ENCODE results near the gene CBX1. TPM values are rescaled to one million over a fixed set of nuclear protein-coding genes. Genes with fewer than 3 reads are reported as not detected.

Gene CBX1
- total and polyA plus RNA-seq, 4 donors: 3.4 to 11.6 (median 9.6) TPM

DNA sequence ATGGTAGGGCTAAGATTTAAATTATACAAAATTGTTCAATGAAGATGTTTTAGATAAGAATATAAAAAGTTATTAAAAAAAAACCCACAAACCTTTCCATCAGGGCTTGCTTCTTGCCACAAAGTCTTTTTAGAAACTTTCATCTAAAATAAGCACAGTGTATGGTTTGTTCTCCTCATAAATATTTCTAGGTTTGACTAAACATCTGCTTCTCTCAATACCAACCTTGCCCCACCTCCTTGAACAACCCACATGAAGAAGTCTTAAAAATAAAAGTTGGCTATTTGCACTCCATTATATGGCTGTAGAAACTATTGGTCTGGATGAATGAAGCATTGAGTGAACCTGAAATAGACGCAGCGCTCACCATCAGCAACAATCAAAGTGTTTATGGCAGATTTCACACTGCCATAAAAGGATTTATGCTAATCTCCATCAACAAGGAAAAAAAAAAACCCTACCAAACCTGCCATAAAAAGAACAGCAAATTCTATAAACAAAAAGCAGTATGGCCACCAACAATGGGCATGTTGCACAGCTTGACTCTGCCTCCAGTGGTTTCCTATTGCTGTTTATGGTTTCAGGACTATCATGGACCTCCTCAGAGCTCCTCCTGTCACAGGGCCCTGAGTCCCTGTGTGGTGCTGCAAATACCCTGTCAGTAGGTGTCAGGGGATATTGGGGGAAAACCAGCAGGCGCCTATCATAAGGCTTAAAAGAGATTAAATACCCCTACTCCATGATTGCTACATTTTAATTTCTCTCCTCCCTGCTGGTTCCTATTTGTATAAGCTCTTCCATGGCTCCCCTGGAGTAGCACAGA is 43.9 kb upstream of the CBX1 start:
- Histone ChIP-seq H3K9ac (ENCODE audit: low read depth in 1 of 2, low read length in 2 of 2) (no peak overlapping the region), H3K27me3 (ENCODE audit: control insufficient read depth in 4 of 4, insufficient read depth in 4 of 4, low read length in 3 of 4) (no peaks in the 10 kb centered on the region), H3K4me3 (ENCODE audit: low read depth in 1 of 3, low read length in 3 of 3) (no peak overlapping the region), H3K27ac (ENCODE audit: low read depth in 1 of 2, low read length in 2 of 2) (no peak overlapping the region), H3K9me3 (ENCODE audit: control insufficient read depth in 4 of 4, low read length in 3 of 4) (no peaks in the 10 kb centered on the region), H3K36me3 (ENCODE audit: control insufficient read depth in 4 of 4, insufficient read depth in 3 of 4, low read depth in 1 of 4, low read length in 3 of 4) (peaks cover 0 to 7% (median 3%) of the 10 kb centered on the region in 4 donors), H3K4me1 (ENCODE audit: control insufficient read depth in 4 of 4, insufficient read depth in 4 of 4, low read length in 3 of 4) (no peaks in the 10 kb centered on the region)
- no peak for DNase-seq (ENCODE audit: low spot score)
- WGBS: 93% methylated on average over 3 of the region's 3 CpGs
- no peak for TF ChIP-seq FOXA2 (IDR thresholded peaks at IDR 0.05)
- TF ChIP-seq, protein P1, sequence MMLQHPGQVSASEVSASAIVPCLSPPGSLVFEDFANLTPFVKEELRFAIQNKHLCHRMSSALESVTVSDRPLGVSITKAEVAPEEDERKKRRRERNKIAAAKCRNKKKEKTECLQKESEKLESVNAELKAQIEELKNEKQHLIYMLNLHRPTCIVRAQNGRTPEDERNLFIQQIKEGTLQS (IDR thresholded peaks at IDR 0.05): no peak
- TF ChIP-seq EGR1 (IDR thresholded peaks at IDR 0.05; ENCODE audit: low read depth in 2 of 2): no peak
- no peak for TF ChIP-seq RAD21 (IDR thresholded peaks at IDR 0.05)
- TF ChIP-seq, protein P2, sequence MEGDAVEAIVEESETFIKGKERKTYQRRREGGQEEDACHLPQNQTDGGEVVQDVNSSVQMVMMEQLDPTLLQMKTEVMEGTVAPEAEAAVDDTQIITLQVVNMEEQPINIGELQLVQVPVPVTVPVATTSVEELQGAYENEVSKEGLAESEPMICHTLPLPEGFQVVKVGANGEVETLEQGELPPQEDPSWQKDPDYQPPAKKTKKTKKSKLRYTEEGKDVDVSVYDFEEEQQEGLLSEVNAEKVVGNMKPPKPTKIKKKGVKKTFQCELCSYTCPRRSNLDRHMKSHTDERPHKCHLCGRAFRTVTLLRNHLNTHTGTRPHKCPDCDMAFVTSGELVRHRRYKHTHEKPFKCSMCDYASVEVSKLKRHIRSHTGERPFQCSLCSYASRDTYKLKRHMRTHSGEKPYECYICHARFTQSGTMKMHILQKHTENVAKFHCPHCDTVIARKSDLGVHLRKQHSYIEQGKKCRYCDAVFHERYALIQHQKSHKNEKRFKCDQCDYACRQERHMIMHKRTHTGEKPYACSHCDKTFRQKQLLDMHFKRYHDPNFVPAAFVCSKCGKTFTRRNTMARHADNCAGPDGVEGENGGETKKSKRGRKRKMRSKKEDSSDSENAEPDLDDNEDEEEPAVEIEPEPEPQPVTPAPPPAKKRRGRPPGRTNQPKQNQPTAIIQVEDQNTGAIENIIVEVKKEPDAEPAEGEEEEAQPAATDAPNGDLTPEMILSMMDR (IDR thresholded peaks at IDR 0.05; ENCODE audit: low read depth, low read length, missing input control): no peak
- TF ChIP-seq, protein P3, sequence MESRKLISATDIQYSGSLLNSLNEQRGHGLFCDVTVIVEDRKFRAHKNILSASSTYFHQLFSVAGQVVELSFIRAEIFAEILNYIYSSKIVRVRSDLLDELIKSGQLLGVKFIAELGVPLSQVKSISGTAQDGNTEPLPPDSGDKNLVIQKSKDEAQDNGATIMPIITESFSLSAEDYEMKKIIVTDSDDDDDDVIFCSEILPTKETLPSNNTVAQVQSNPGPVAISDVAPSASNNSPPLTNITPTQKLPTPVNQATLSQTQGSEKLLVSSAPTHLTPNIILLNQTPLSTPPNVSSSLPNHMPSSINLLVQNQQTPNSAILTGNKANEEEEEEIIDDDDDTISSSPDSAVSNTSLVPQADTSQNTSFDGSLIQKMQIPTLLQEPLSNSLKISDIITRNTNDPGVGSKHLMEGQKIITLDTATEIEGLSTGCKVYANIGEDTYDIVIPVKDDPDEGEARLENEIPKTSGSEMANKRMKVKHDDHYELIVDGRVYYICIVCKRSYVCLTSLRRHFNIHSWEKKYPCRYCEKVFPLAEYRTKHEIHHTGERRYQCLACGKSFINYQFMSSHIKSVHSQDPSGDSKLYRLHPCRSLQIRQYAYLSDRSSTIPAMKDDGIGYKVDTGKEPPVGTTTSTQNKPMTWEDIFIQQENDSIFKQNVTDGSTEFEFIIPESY (IDR thresholded peaks at IDR 0.05): no peak
- TF ChIP-seq, protein P4, sequence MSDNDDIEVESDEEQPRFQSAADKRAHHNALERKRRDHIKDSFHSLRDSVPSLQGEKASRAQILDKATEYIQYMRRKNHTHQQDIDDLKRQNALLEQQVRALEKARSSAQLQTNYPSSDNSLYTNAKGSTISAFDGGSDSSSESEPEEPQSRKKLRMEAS (IDR thresholded peaks at IDR 0.05): no peak
- TF ChIP-seq RXRA (IDR thresholded peaks at IDR 0.05): no peak
- no peak for TF ChIP-seq FOXA1 (IDR thresholded peaks at IDR 0.05)
- TF ChIP-seq JUND (IDR thresholded peaks at IDR 0.05): no peak
- no peak for TF ChIP-seq NR2F2 (IDR thresholded peaks at IDR 0.05)
- no peak for TF ChIP-seq REST (IDR thresholded peaks at IDR 0.05)
- no peak for TF ChIP-seq YY1 (IDR thresholded peaks at IDR 0.05)
- no peak for TF ChIP-seq SP1 (IDR thresholded peaks at IDR 0.05)
- TF ChIP-seq HNF4A (conservative IDR thresholded peaks at IDR 0.05): no peak
- TF ChIP-seq HNF4G (IDR thresholded peaks at IDR 0.05): no peak
- no peak for TF ChIP-seq TAF1 (conservative IDR thresholded peaks at IDR 0.05)
- TF ChIP-seq GABPA (IDR thresholded peaks at IDR 0.05 in 1 of 2, conservative IDR thresholded peaks at IDR 0.05 in 1 of 2): no peak
